GM12891 (cell line): ENCODE results near the gene ADGRL3.
"Not testable (repeated sequence)": the region's sequence is repeated elsewhere in the genome, so short reads cannot be mapped to it uniquely, and the experiment has no call there.

ENCODE experiments used
- DNase-seq: peaks from one replicate; pipeline ENCODE4 v3.0.0; 2011; ENCODE audit warnings: low spot score; ENCODE audit not compliant: insufficient read length
- FAIRE-seq: peaks from 2 replicates; lab custom pipeline; 2011; peaks lifted over from hg19 to GRCh38; lab: Jason Lieb, UNC
- PAX5 ChIP-seq: IDR thresholded peaks from 2 replicates; pipeline ENCODE4 v1.6.1; 2011; ENCODE audit warnings: low read length, moderate library complexity, mild to moderate bottlenecking; ENCODE audit not compliant: insufficient read depth, severe bottlenecking
- POLR2A ChIP-seq: IDR thresholded peaks from 2 replicates; pipeline ENCODE4 v1.6.1; 2011; ENCODE audit warnings: low read depth, low read length, control low read depth
- POLR2AphosphoS5 ChIP-seq: IDR thresholded peaks from 2 replicates; pipeline ENCODE4 v1.6.1; 2011; ENCODE audit warnings: low read depth, low read length, control low read depth
- POU2F2 ChIP-seq: IDR thresholded peaks from 2 replicates; pipeline ENCODE4 v1.6.1; 2011; ENCODE audit warnings: low read depth, mild to moderate bottlenecking, control low read depth, low read length, moderate library complexity
- SPI1 ChIP-seq: IDR thresholded peaks from 2 replicates; pipeline ENCODE4 v1.6.1; 2011; ENCODE audit warnings: low read depth, low read length, control low read depth
- TAF1 ChIP-seq: IDR thresholded peaks from 2 replicates; pipeline ENCODE4 v1.6.1; 2011; ENCODE audit warnings: low read depth, low read length, control low read depth

The ADGRL3 gene

DNA sequence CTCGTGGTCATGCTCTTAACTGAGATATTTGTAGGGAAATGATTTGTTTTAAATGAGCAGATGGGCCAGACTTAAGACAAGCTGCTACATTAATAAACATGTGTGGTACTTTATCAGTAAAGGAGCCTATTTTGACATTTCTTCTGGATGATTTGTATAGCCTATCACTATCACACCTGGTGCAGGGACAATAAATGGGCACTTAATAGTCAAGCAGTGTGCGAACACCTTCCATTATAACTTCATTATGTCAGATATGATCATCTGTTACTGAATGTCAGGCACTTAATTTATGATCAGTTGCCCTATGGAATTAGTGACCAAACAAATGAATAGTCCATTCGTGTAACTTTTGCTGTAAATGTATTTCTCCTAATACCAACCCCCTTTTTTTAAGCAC lies 628.8 kb downstream of the ADGRL3 start:
- TF ChIP-seq SPI1 (no peak), POU2F2 (no peak), PAX5 (no peak), POLR2A (no peak), TAF1 (no peak), POLR2AphosphoS5 (no peak)
- DNase-seq: no peak
- no peak for FAIRE-seq

DNA sequence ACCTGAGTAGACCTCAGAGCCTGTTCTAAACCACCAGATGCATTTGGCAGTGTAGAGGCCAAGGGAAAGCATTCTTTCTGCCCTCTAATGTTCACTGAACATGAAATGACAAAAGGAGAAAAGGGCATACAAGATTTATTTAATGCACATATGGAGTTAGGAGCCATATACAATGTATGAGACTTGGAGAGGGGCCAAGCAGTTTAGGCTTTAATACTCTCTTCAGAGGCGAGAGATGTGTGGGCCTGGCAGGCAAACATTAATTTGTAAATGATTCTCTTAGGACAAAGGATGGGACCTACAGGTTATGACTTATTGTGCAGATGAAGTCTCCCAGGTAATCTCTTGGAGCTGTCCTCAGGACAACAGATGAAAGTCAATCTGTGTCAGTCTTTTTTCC lies 631.9 kb downstream of the ADGRL3 start:
- TF ChIP-seq POLR2A (no peak), SPI1 (no peak), POU2F2 (no peak), POLR2AphosphoS5 (no peak), TAF1 (no peak), PAX5 (no peak)
- DNase-seq: no peak
- no peak for FAIRE-seq

DNA sequence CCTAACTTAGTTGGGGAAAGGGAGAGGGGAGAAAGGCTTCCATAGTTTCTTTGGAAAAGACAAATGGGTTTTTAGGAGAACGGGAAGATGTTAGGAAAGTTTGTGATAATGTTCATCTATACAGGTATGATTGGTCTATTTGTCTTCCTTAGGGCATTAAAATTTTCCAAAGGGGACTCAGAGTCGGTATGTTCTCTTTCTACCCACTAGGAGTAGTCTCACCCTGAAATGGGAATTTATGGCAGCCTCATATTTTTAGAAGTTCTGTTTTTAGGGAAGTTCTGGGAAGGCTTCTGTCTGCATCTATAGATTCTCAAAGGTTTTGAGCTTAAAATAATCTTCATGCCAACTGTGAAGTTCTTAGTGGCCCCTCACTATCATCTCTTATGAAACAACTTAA lies 637.3 kb downstream of the ADGRL3 start:
- no peak for FAIRE-seq

DNA sequence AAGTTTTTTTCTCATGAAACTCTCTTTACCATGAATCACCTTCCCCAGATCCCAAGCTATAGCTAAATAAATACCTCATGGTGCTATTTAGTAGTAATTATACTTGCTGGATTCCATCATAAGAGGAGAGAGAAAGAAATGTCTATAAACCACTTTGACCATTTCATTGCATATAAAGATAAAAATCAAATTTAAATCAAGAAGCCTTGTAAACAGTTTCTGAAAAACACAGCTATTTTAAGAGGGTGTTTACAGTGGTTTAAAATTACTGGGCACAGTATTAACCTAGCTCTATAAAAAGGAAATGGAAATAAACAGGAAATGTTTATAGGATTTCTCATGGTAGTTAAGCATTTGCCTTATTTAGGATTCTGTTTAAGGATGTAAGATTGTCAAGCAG lies 637.9 kb downstream of the ADGRL3 start:
- DNase-seq (no peak), FAIRE-seq (no peak)
- TF ChIP-seq TAF1: no peak
- TF ChIP-seq PAX5: no peak
- TF ChIP-seq POLR2AphosphoS5: no peak
- TF ChIP-seq SPI1: no peak
- no peak for TF ChIP-seq POU2F2
- TF ChIP-seq POLR2A: no peak

More for the DNA sequence above, 637.3 kb downstream of the ADGRL3 start:
- TF ChIP-seq SPI1 (no peak), POLR2A (no peak), POLR2AphosphoS5 (no peak), TAF1 (no peak), PAX5 (no peak), POU2F2 (no peak)
- DNase-seq: no peak

DNA sequence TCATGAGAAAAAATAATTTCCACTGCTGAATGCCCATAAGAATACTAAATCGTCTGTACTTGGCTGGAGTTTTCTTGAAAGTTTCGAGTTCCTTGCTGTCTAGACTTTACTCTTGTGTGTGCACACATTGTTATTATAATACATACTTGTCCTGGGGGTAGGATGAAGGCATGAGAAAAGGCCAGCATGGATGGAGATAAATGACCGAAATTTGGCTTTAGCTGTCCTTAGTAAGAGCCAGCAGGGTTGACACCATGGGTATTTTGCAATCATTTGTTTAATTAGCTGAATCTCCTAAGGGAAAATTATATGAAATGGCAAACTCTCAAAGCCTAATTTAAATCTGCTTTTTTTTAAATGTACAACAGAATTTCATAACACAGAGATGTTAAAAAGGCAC lies 641.6 kb downstream of the ADGRL3 start:
- no peak for FAIRE-seq
- TF ChIP-seq SPI1 (no peak), POLR2AphosphoS5 (no peak), TAF1 (no peak), POLR2A (no peak), PAX5 (no peak), POU2F2 (no peak)

DNA sequence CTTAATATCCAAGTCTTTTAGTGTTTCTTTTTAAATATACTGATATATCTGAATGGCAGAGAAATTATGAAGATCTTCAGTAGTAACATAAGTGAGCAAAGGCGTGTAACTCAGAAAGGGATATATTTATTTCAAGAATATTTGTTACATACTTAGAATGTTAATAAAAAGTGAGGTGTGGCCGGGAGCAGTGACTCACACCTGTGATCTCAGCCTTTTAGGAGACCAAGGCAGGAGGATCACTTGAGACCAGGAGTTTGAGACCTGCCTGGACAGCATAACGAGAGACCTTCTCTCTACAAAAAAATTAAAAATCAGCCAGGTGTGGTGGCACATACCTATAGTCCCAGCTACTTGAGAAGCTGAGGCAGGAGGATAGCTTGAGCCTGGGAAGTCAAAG lies 651.0 kb downstream of the ADGRL3 start:
- DNase-seq (no peak), FAIRE-seq (no peak)
- TF ChIP-seq POLR2AphosphoS5 (no peak), TAF1 (no peak), PAX5 (no peak), SPI1 (no peak), POLR2A (no peak), POU2F2 (no peak)

More for the DNA sequence above, 641.6 kb downstream of the ADGRL3 start:
- DNase-seq: no peak

DNA sequence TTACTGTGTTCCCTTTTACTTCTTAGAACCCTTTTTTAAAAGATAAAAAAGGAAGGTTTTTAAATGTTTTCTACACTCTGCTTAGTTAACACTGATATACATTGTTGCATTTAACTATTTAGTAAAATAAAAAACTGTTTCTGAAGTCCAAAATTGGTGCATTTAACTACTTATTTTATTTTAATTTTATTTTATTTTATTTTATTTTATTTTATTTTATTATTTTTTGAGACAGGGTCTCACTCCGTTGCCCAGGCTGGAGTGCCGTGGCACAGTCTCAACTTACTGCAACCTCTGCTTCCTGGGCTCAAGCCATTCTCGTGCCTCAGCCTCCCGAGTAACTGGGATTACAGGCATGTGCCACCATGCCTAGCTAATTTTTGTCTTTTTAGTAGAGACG lies 652.0 kb downstream of the ADGRL3 start:
- FAIRE-seq, DNase-seq: not testable (repeated sequence)

DNA sequence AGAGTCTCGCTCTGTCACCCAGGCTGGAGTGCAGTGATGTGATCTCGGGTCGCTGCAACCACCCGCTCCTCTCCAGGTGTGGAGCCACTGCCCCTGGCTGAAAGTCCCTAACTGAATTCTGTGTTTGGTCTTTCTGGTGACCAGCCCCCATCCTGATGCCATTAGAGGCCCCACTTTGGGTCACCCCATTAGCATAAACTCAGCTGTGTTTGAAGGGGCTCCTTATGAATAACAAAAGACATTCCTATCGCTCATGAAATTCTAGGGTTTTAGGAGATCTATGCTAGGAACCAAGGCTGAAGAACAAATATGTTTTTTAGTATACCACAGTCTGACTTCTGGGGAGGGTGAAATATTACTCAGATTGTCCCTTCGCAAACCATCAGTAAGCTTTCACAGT lies 652.9 kb downstream of the ADGRL3 start:
- FAIRE-seq: no peak
- no peak for TF ChIP-seq POU2F2
- TF ChIP-seq TAF1: no peak
- TF ChIP-seq SPI1: no peak
- TF ChIP-seq POLR2A: no peak
- no peak for TF ChIP-seq PAX5
- TF ChIP-seq POLR2AphosphoS5: no peak
- no peak for DNase-seq

DNA sequence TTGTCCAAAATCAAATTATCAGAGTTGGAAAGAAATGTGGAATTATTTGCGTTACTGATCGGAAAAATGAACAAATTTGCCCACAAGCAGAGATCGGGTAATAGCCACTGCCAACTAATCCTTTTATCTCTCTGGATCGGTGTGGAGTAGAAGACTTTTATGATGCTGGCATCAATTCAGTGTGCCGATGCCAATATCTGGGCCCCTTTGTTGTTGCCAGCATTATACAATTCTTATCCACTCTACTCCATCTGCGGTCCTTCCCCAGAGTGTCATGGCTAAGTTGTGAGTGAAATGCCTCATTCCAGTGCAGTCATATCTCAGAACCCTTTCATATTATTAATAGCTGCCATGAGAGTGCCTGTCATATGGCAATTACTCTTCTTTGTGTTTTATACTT lies 660.2 kb downstream of the ADGRL3 start:
- TF ChIP-seq POLR2A (no peak), POLR2AphosphoS5 (no peak), TAF1 (no peak), POU2F2 (no peak), SPI1 (no peak), PAX5 (no peak)
- DNase-seq (no peak), FAIRE-seq (no peak)

DNA sequence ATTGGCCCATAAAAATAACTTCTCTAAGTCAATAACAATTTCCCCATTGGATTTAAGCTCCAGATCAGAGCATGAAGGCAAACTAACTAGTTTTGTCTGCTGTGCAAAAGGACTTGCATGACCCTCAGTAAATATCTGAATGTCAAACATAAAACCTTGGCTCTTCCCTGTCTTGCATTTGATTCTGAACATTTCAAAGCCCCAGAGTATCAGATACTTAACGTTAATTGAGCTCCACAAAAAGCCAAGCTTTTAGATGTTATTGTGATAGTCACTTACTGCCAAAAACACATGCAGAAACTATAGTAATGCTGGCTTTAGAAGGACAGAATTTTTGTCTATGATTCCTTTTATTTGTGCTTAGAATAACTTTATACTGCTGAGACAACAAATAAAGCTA lies 664.2 kb downstream of the ADGRL3 start:
- FAIRE-seq: no peak
- TF ChIP-seq SPI1: no peak
- TF ChIP-seq PAX5: no peak
- TF ChIP-seq POLR2AphosphoS5: no peak
- no peak for TF ChIP-seq POU2F2
- no peak for TF ChIP-seq POLR2A
- TF ChIP-seq TAF1: no peak
- DNase-seq: no peak
